GM12878 (cell line): ENCODE data around the gene SMPD3. TPM values are rescaled to one million over a fixed set of nuclear protein-coding genes. Genes with fewer than 3 reads are reported as not detected.
A peak's percentile ranks its signal among the peaks of the same experiment; 100 is the strongest.

Source experiments
- ATF3 ChIP-seq: IDR thresholded peaks from 2 replicates; pipeline ENCODE4 v1.6.1; 2011; ENCODE audit warnings: low read depth, mild to moderate bottlenecking, low read length, moderate library complexity, borderline replicate concordance; ENCODE audit errors: extremely low read depth
- CBX5 ChIP-seq: sonication (generic); IDR thresholded peaks from 2 replicates; pipeline ENCODE4 v1.6.1; 2016; ENCODE audit warnings: low read depth, moderate library complexity, mild to moderate bottlenecking, inconsistent platforms
- E4F1 ChIP-seq: fragments of 450-650 bp; IDR thresholded peaks from 2 replicates; pipeline ENCODE4 v1.6.1; 2018; ENCODE audit warnings: borderline replicate concordance, mild to moderate bottlenecking; ENCODE audit not compliant: partially characterized antibody
- FOXM1 ChIP-seq: IDR thresholded peaks from 2 replicates; pipeline ENCODE4 v1.6.1; 2012; ENCODE audit warnings: low read depth, mild to moderate bottlenecking, inconsistent platforms, low read length, moderate library complexity
- GATAD2B ChIP-seq: fragments of 450-650 bp; conservative IDR thresholded peaks from 2 replicates; pipeline ENCODE4 v1.6.1; 2017; ENCODE audit warnings: low read depth, mild to moderate bottlenecking, moderate library complexity
- HDAC2 ChIP-seq: fragments of 200-600 bp; sonication (generic); IDR thresholded peaks from 2 replicates; pipeline ENCODE4 v1.6.1; 2017
- MXI1 ChIP-seq: fragments of 150-350 bp; IDR thresholded peaks from 2 replicates; pipeline ENCODE4 v1.6.1; 2011; ENCODE audit warnings: low read depth, mild to moderate bottlenecking, inconsistent platforms, low read length, improper control_type of control experiment
- NBN ChIP-seq: fragments of 450-650 bp; IDR thresholded peaks from 2 replicates; pipeline ENCODE4 v1.6.1; 2016
- NFYB ChIP-seq: IDR thresholded peaks from 2 replicates; pipeline ENCODE4 v1.6.1; 2011; ENCODE audit warnings: low read depth, mild to moderate bottlenecking, low read length, improper control_type of control experiment, moderate library complexity; ENCODE audit not compliant: insufficient read depth
- POLR2AphosphoS5 ChIP-seq: IDR thresholded peaks from 2 replicates; pipeline ENCODE4 v1.6.1; 2011; ENCODE audit warnings: mild to moderate bottlenecking, low read length, inconsistent platforms
- RAD21 ChIP-seq: IDR thresholded peaks from 2 replicates; pipeline ENCODE4 v1.6.1; 2011; ENCODE audit warnings: mild to moderate bottlenecking, low read depth, low read length, moderate library complexity; ENCODE audit not compliant: insufficient read depth
- SIN3A ChIP-seq: IDR thresholded peaks from 2 replicates; pipeline ENCODE4 v1.6.1; 2012; ENCODE audit warnings: low read depth, low read length, improper control_type of control experiment
- SKIL ChIP-seq: fragments of 450-650 bp; IDR thresholded peaks from 2 replicates; pipeline ENCODE4 v1.6.1; 2017; ENCODE audit warnings: mild to moderate bottlenecking, low read depth, inconsistent platforms; ENCODE audit not compliant: poor library complexity, severe bottlenecking
- SUZ12 ChIP-seq: fragments of 200-600 bp; sonication (generic); IDR thresholded peaks from one replicate; pipeline ENCODE4 v1.6.1; 2018; ENCODE audit warnings: antibody characterized with exemption, mild to moderate bottlenecking; ENCODE audit not compliant: unreplicated experiment
- TAF1 ChIP-seq: IDR thresholded peaks from 2 replicates; pipeline ENCODE4 v1.6.1; 2011; ENCODE audit warnings: mild to moderate bottlenecking, low read depth, low read length, borderline replicate concordance
- WRNIP1 ChIP-seq: IDR thresholded peaks from 2 replicates; pipeline ENCODE4 v1.6.1; 2011; ENCODE audit warnings: low read depth, low read length, improper control_type of control experiment, borderline replicate concordance
- ZNF24 ChIP-seq: fragments of 450-650 bp; IDR thresholded peaks from 2 replicates; pipeline ENCODE4 v1.6.1; 2017; ENCODE audit warnings: antibody characterized with exemption, mild to moderate bottlenecking
- ZNF687 ChIP-seq: fragments of 450-650 bp; IDR thresholded peaks from 2 replicates; pipeline ENCODE4 v1.6.1; 2017; ENCODE audit warnings: mild to moderate bottlenecking, moderate library complexity
- polyA plus RNA-seq, 11 experiments: library from polyadenylated mRNA; depleted of rRNA in 4 of 11; unstranded in 6 of 11; stranded (reverse) in 5 of 11; fragments of >200 nt; fragmentation: Nextera tagmentation in 4 of 11; fragmentation: Illumina TruSeq in 1 of 11; extraction: Ambion mirVana in 4 of 11; extraction: Trizol in 1 of 11; gene quantifications; 1 replicate in 1 of 11; 2 replicates in 10 of 11; pipeline versions ENCODE4 v1.2.1 to v1.2.3, GENCODE V29; 2011 to 2016; ENCODE audit warnings: inconsistent platforms in 2 of 11, missing spikeins in 2 of 11, low read depth in 1 of 11
- total RNA-seq, 4 experiments: library from RNA; depleted of rRNA in 3 of 4; stranded (reverse); fragments of >200 nt in 3 of 4; fragmentation: Illumina TruSeq in 1 of 4; extraction: Trizol in 1 of 4; gene quantifications; 2 replicates each; pipeline versions ENCODE4 v1.2.1 to v1.2.3, GENCODE V29; 2013 to 2021

SMPD3 gene
- total and polyA plus RNA-seq, 10 of the 15 experiments (the other 5 are each of a cell fraction or from before 2014, with no cell fraction given): 0.04 to 2.0 (median 1.2) TPM

- TF ChIP-seq NFYB: peak; percentile 35; the same call in 1 of the 2 replicates
- no peak for TF ChIP-seq SKIL
- TF ChIP-seq FOXM1: no peak; the same call in 1 of the 2 replicates
- no peak for TF ChIP-seq TAF1
- no peak for TF ChIP-seq HDAC2
- TF ChIP-seq GATAD2B: no peak
- no peak for TF ChIP-seq NBN
- no peak for TF ChIP-seq WRNIP1
- TF ChIP-seq MXI1: no peak; the same call in 1 of the 2 replicates
- TF ChIP-seq ZNF24: no peak
- no peak for TF ChIP-seq RAD21
- TF ChIP-seq SIN3A: peak; percentile 54; the same call in 1 of the 2 replicates
- TF ChIP-seq ATF3: peak; percentile 49; the same call in 1 of the 2 replicates
- TF ChIP-seq E4F1: no peak
- no peak for TF ChIP-seq SUZ12
- TF ChIP-seq POLR2AphosphoS5: no peak
- no peak for TF ChIP-seq ZNF687
- no peak for TF ChIP-seq CBX5
Observed at GRCh38 chr16:68448360-68448970, at the start of gene SMPD3 (continued).
